ENCODE measurements around the gene PWWP2B. TPM values are rescaled to one million over a fixed set of nuclear protein-coding genes. Genes with fewer than 3 reads are reported as not detected.

Gene PWWP2B
- total and polyA plus RNA-seq, 2 experiments from 2014 or later: 2.3 to 12.8 TPM

- Histone ChIP-seq H3K4me2 (no peak overlapping the region), H3K36me3 (ENCODE audit: insufficient read depth) (no peaks in the 10 kb centered on the region), H3K9me2 (ENCODE audit: insufficient read depth) (no peaks in the 10 kb centered on the region), H3K27me3 (ENCODE audit: insufficient read depth) (no peaks in the 10 kb centered on the region), H3K79me2 (replicated peaks; ENCODE audit: insufficient read depth) (no peaks in the 10 kb centered on the region), H4K20me1 (replicated peaks; ENCODE audit: insufficient read depth) (no peaks in the 10 kb centered on the region), H2AFZ (no peak overlapping the region), H3F3A (replicated peaks; ENCODE audit: low read depth) (0 out of 2 replicates have a peak, but pooled peaks cover 8% of the 10 kb centered on the region), H3K4me3 (no peak overlapping the region), H3K27ac (ENCODE audit: low read depth) (no peak overlapping the region), H3K4me1 (ENCODE audit: insufficient read depth) (peaks cover 17% of the 10 kb centered on the region)
- no peak overlapping the region for H3K27ac Mint-ChIP-seq
- TF ChIP-seq CREB1 (CRISPR knock-in tag; IDR thresholded peaks at IDR 0.05; ENCODE audit: low read depth) (no peak), JUNB (IDR thresholded peaks at IDR 0.05; ENCODE audit: unreplicated experiment) (no peak), ZNF114 (CRISPR knock-in tag; IDR thresholded peaks at IDR 0.05) (no peak)
- DNase-seq (ENCODE audit: low spot score) (no peak), ATAC-seq (no peak)
- H3K27me3 Mint-ChIP-seq (ENCODE audit: insufficient read depth, low read depth, poor library complexity): peaks cover 11% of the 10 kb centered on the region
- H3K4me1 Mint-ChIP-seq: peaks cover 23% of the 10 kb centered on the region
- no peaks in the 10 kb centered on the region for H3K36me3 Mint-ChIP-seq (ENCODE audit: low read depth)
- H3K4me3 Mint-ChIP-seq: no peak overlapping the region
- H3K9me3 Mint-ChIP-seq: no peaks in the 10 kb centered on the region; the same call in 2 of the 3 replicates
These were observed 52.8 kb downstream of the PWWP2B start for GRCh38 chr10:132449811-132450181.

GRCh38 chr10:132450466-132450824, 53.4 kb downstream of the PWWP2B start:
- Histone ChIP-seq H3K27me3 (ENCODE audit: insufficient read depth) (no peaks in the 10 kb centered on the region), H3K79me2 (replicated peaks; ENCODE audit: insufficient read depth) (no peaks in the 10 kb centered on the region), H3K4me1 (ENCODE audit: insufficient read depth) (peaks cover 12% of the 10 kb centered on the region), H3K9me2 (ENCODE audit: insufficient read depth) (no peaks in the 10 kb centered on the region), H3F3A (replicated peaks; ENCODE audit: low read depth) (0 out of 2 replicates have a peak, but pooled peaks cover 8% of the 10 kb centered on the region), H3K4me2 (no peak overlapping the region), H3K4me3 (no peak overlapping the region), H4K20me1 (replicated peaks; ENCODE audit: insufficient read depth) (no peaks in the 10 kb centered on the region), H2AFZ (no peak overlapping the region), H3K36me3 (ENCODE audit: insufficient read depth) (no peaks in the 10 kb centered on the region), H3K27ac (ENCODE audit: low read depth) (no peak overlapping the region)
- Mint-ChIP-seq H3K9me3 (no peaks in the 10 kb centered on the region; the same call in 2 of the 3 replicates), H3K27me3 (ENCODE audit: insufficient read depth, low read depth, poor library complexity) (peaks cover 11% of the 10 kb centered on the region), H3K27ac (no peak overlapping the region), H3K36me3 (ENCODE audit: low read depth) (no peaks in the 10 kb centered on the region), H3K4me3 (no peak overlapping the region), H3K4me1 (peaks cover 16% of the 10 kb centered on the region)
- DNase-seq (ENCODE audit: low spot score) (no peak), ATAC-seq (no peak)
- TF ChIP-seq JUNB (IDR thresholded peaks at IDR 0.05; ENCODE audit: unreplicated experiment) (no peak), EZH2 (IDR thresholded peaks at IDR 0.05; ENCODE audit: low read depth, unreplicated experiment) (no peak), EZH2phosphoT487 (IDR thresholded peaks at IDR 0.05; ENCODE audit: unreplicated experiment) (no peak), CREB1 (CRISPR knock-in tag; IDR thresholded peaks at IDR 0.05; ENCODE audit: low read depth) (no peak)
- TF ChIP-seq, protein P1, sequence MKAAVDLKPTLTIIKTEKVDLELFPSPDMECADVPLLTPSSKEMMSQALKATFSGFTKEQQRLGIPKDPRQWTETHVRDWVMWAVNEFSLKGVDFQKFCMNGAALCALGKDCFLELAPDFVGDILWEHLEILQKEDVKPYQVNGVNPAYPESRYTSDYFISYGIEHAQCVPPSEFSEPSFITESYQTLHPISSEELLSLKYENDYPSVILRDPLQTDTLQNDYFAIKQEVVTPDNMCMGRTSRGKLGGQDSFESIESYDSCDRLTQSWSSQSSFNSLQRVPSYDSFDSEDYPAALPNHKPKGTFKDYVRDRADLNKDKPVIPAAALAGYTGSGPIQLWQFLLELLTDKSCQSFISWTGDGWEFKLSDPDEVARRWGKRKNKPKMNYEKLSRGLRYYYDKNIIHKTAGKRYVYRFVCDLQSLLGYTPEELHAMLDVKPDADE (IDR thresholded peaks at IDR 0.05): no peak
- TF ChIP-seq, protein P2, sequence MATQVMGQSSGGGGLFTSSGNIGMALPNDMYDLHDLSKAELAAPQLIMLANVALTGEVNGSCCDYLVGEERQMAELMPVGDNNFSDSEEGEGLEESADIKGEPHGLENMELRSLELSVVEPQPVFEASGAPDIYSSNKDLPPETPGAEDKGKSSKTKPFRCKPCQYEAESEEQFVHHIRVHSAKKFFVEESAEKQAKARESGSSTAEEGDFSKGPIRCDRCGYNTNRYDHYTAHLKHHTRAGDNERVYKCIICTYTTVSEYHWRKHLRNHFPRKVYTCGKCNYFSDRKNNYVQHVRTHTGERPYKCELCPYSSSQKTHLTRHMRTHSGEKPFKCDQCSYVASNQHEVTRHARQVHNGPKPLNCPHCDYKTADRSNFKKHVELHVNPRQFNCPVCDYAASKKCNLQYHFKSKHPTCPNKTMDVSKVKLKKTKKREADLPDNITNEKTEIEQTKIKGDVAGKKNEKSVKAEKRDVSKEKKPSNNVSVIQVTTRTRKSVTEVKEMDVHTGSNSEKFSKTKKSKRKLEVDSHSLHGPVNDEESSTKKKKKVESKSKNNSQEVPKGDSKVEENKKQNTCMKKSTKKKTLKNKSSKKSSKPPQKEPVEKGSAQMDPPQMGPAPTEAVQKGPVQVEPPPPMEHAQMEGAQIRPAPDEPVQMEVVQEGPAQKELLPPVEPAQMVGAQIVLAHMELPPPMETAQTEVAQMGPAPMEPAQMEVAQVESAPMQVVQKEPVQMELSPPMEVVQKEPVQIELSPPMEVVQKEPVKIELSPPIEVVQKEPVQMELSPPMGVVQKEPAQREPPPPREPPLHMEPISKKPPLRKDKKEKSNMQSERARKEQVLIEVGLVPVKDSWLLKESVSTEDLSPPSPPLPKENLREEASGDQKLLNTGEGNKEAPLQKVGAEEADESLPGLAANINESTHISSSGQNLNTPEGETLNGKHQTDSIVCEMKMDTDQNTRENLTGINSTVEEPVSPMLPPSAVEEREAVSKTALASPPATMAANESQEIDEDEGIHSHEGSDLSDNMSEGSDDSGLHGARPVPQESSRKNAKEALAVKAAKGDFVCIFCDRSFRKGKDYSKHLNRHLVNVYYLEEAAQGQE (IDR thresholded peaks at IDR 0.05; ENCODE audit: unreplicated experiment): no peak
- TF ChIP-seq, protein P3, sequence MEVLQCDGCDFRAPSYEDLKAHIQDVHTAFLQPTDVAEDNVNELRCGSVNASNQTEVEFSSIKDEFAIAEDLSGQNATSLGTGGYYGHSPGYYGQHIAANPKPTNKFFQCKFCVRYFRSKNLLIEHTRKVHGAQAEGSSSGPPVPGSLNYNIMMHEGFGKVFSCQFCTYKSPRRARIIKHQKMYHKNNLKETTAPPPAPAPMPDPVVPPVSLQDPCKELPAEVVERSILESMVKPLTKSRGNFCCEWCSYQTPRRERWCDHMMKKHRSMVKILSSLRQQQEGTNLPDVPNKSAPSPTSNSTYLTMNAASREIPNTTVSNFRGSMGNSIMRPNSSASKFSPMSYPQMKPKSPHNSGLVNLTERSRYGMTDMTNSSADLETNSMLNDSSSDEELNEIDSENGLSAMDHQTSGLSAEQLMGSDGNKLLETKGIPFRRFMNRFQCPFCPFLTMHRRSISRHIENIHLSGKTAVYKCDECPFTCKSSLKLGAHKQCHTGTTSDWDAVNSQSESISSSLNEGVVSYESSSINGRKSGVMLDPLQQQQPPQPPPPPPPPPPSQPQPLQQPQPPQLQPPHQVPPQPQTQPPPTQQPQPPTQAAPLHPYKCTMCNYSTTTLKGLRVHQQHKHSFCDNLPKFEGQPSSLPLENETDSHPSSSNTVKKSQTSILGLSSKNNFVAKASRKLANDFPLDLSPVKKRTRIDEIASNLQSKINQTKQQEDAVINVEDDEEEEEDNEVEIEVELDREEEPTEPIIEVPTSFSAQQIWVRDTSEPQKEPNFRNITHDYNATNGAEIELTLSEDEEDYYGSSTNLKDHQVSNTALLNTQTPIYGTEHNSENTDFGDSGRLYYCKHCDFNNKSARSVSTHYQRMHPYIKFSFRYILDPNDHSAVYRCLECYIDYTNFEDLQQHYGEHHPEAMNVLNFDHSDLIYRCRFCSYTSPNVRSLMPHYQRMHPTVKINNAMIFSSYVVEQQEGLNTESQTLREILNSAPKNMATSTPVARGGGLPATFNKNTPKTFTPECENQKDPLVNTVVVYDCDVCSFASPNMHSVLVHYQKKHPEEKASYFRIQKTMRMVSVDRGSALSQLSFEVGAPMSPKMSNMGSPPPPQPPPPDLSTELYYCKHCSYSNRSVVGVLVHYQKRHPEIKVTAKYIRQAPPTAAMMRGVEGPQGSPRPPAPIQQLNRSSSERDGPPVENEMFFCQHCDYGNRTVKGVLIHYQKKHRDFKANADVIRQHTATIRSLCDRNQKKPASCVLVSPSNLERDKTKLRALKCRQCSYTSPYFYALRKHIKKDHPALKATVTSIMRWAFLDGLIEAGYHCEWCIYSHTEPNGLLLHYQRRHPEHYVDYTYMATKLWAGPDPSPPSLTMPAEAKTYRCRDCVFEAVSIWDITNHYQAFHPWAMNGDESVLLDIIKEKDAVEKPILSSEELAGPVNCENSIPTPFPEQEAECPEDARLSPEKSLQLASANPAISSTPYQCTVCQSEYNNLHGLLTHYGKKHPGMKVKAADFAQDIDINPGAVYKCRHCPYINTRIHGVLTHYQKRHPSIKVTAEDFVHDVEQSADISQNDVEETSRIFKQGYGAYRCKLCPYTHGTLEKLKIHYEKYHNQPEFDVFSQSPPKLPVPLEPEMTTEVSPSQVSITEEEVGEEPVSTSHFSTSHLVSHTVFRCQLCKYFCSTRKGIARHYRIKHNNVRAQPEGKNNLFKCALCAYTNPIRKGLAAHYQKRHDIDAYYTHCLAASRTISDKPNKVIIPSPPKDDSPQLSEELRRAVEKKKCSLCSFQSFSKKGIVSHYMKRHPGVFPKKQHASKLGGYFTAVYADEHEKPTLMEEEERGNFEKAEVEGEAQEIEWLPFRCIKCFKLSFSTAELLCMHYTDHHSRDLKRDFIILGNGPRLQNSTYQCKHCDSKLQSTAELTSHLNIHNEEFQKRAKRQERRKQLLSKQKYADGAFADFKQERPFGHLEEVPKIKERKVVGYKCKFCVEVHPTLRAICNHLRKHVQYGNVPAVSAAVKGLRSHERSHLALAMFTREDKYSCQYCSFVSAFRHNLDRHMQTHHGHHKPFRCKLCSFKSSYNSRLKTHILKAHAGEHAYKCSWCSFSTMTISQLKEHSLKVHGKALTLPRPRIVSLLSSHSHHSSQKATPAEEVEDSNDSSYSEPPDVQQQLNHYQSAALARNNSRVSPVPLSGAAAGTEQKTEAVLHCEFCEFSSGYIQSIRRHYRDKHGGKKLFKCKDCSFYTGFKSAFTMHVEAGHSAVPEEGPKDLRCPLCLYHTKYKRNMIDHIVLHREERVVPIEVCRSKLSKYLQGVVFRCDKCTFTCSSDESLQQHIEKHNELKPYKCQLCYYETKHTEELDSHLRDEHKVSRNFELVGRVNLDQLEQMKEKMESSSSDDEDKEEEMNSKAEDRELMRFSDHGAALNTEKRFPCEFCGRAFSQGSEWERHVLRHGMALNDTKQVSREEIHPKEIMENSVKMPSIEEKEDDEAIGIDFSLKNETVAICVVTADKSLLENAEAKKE (CRISPR knock-in tag; IDR thresholded peaks at IDR 0.05): no peak
